Measurements from ENCODE around the gene IGFBP5.
A peak's percentile ranks its signal among the peaks of the same experiment; 100 is the strongest.

IGFBP5 gene

GRCh38 chr2:216636551-216637450, 58.5 kb downstream of the IGFBP5 start:
- DNase-seq: no peak

- no peak for DNase-seq
Measured at GRCh38 chr2:216635701-216636550, 59.4 kb downstream of the IGFBP5 start.

- no peak for DNase-seq
Measured at GRCh38 chr2:216635171-216635570, 60.2 kb downstream of the IGFBP5 start.

- no peak for DNase-seq
Measured at GRCh38 chr2:216634370-216635148, 60.8 kb downstream of the IGFBP5 start.

- DNase-seq: peak; percentile 27
Measured at GRCh38 chr2:216633616-216634369, 61.6 kb downstream of the IGFBP5 start.

- peak; percentile 61 for DNase-seq
Measured at GRCh38 chr2:216632952-216633615, 62.3 kb downstream of the IGFBP5 start, which contains the start of gene IGFBP2. TSS of gene IGFBP2 (plus strand) at chr2:216633420. CDS start at chr2:216633524, 104 bp downstream.

GRCh38 chr2:216632346-216632951, 62.9 kb downstream of the IGFBP5 start:
- DNase-seq: no peak

- no peak for DNase-seq
Measured at GRCh38 chr2:216629784-216630183, 65.6 kb downstream of the IGFBP5 start.

- DNase-seq: no peak
Measured at GRCh38 chr2:216626875-216627245, 68.5 kb downstream of the IGFBP5 start.

- DNase-seq: no peak
Measured at GRCh38 chr2:216626168-216626874, 69.0 kb downstream of the IGFBP5 start.

- no peak for DNase-seq
Measured at GRCh38 chr2:216624251-216624650, 71.1 kb downstream of the IGFBP5 start.

- DNase-seq: no peak
Measured at GRCh38 chr2:216622526-216622925, 72.8 kb downstream of the IGFBP5 start.

Measured in NCI-H345 (cell line).